ENCODE measurements around the gene ATP8B4.

The ATP8B4 gene

DNA sequence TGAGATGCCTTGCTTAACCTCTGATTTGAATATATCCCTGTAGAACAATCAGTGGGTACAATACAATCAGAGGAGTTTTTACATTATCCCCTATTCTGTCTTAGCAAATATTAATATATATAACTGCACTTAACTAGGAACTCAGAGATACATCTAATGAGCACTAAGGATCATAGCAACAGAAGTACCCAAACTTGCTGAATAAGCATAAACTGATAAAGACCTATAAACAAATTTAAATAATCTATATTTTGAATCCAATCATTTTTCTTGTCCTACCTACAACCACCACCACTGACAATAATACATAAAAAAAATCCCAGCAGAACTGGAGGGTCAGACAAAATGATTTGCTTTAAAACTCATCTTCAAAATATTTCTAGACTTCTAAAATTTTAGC lies 106.2 kb downstream of the ATP8B4 start:
- DNase-seq (ENCODE audit: insufficient read length, low spot score) (no peak), FAIRE-seq (no peak)
- no peak for TF ChIP-seq POU2F2 (IDR thresholded peaks at IDR 0.05; ENCODE audit: low read depth, low read length)
- TF ChIP-seq PAX5 (IDR thresholded peaks at IDR 0.05; ENCODE audit: insufficient read depth, low read length, severe bottlenecking): no peak
- no peak for TF ChIP-seq POLR2A (IDR thresholded peaks at IDR 0.05; ENCODE audit: low read depth, low read length)
- no peak for TF ChIP-seq SPI1 (IDR thresholded peaks at IDR 0.05; ENCODE audit: low read depth, low read length)

DNA sequence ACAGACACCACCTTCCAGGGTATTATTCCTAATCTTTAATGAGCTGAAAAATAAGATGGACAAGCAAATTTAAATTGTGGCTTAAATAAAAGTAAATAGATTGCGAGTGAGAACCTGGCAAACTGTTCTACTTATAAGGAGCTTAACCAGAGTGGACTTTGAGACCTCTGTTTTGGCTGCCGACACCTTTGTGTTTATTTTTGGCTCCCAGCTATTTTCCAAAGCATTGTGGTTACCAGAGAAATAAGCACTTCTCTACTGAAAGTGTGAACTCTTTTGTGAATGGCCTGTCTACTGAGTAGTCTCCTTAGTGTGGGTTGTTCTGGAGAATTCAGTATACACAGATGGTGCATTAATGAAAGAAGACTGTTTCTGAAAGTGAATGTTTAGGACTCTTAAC lies 109.4 kb downstream of the ATP8B4 start:
- TF ChIP-seq POLR2A (IDR thresholded peaks at IDR 0.05; ENCODE audit: low read depth, low read length) (no peak), SPI1 (IDR thresholded peaks at IDR 0.05; ENCODE audit: low read depth, low read length) (no peak), TAF1 (IDR thresholded peaks at IDR 0.05; ENCODE audit: low read depth, low read length) (no peak), POU2F2 (IDR thresholded peaks at IDR 0.05; ENCODE audit: low read depth, low read length) (no peak), PAX5 (IDR thresholded peaks at IDR 0.05; ENCODE audit: insufficient read depth, low read length, severe bottlenecking) (no peak), POLR2AphosphoS5 (IDR thresholded peaks at IDR 0.05; ENCODE audit: low read depth, low read length) (no peak)
- FAIRE-seq (no peak), DNase-seq (ENCODE audit: insufficient read length, low spot score) (no peak)

DNA sequence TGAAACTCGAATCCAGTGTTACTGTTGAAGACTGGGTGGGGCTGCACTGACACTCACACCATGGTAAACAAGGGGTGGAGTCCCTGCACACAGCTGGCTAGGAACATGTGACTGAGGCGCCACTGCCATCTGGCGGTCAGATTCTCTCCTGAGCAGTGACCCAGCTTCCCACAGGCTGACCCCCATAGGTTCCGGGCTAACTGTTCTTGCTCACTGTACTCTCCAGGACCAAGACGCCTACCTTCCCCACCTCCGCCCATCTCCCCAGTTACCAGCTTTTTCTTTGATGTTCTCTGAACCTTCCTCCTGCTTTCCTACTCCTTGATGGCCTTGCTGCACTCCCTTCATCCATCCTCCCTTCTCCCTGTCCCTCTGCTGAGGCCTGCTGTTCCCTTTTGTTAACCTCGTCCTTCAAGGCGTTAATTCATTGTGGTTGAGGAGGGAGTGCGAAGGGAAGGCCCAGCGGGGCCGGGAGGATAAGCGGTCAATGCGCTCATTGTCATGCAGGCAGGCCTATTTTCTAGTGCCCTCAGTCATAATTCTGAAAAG lies 115.2 kb downstream of the ATP8B4 start:
- peak; percentile 28 for DNase-seq (ENCODE audit: insufficient read length, low spot score)
- TF ChIP-seq TAF1 (IDR thresholded peaks at IDR 0.05; ENCODE audit: low read depth, low read length) (no peak), POLR2A (IDR thresholded peaks at IDR 0.05; ENCODE audit: low read depth, low read length) (no peak), SPI1 (IDR thresholded peaks at IDR 0.05; ENCODE audit: low read depth, low read length) (no peak), POLR2AphosphoS5 (IDR thresholded peaks at IDR 0.05; ENCODE audit: low read depth, low read length) (no peak), POU2F2 (IDR thresholded peaks at IDR 0.05; ENCODE audit: low read depth, low read length) (no peak), PAX5 (IDR thresholded peaks at IDR 0.05; ENCODE audit: insufficient read depth, low read length, severe bottlenecking) (no peak)
- peak; percentile 93 for FAIRE-seq

DNA sequence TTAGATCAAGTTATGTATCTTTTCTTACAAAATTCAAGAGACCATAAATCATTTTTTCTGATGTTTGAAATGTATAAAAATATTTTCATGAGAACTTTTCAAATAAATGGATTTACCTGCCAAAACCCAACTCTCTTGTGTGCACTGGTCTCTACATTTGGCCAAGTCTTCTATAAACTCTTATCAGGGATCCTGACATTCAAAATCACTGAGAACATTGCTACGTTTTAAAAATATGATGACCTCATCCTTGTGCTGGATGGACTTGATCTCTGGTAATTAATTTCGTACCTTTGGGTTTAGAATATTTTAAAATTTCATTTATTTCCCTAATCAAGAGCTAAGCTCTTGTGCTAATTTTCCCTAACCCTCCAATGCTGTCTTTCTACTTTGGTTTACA lies 127.4 kb downstream of the ATP8B4 start:
- TF ChIP-seq TAF1 (IDR thresholded peaks at IDR 0.05; ENCODE audit: low read depth, low read length): no peak
- DNase-seq (ENCODE audit: insufficient read length, low spot score): no peak
- no peak for FAIRE-seq

DNA sequence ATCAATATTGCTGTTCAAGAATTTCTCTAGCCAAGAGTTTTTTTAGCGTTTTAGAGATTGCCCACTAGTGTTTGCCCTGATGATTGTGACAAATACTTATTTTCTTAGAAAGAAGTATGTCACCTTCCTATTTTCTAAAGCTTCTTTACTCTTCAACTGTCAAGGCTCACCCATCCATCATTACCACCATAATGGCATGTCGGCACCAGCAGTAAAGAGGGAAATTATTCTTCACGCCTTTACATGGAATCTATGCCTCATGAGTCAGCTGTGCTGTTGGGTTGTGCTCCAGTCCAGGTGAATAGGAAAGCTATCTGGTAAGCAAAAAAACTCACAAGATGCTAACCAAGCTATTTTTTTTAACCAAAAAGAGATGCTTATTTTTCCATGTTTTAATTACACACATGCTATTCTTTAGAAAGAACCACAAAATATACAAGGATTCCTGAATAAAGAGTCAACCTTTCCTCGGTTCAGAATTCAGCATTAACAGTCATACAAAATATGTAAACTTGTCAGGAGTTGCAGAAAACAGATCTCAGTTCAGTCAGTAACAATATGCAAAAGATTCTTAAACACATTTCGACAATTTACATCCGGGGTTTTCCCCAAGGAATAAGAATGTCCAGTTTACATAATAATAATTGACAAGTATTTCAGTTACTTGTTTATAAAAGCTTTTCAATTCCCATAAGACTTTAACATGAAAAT lies 128.0 kb downstream of the ATP8B4 start:
- TF ChIP-seq SPI1 (IDR thresholded peaks at IDR 0.05; ENCODE audit: low read depth, low read length) (no peak), POU2F2 (IDR thresholded peaks at IDR 0.05; ENCODE audit: low read depth, low read length) (no peak), PAX5 (IDR thresholded peaks at IDR 0.05; ENCODE audit: insufficient read depth, low read length, severe bottlenecking) (no peak), TAF1 (IDR thresholded peaks at IDR 0.05; ENCODE audit: low read depth, low read length) (no peak), POLR2A (IDR thresholded peaks at IDR 0.05; ENCODE audit: low read depth, low read length) (no peak), POLR2AphosphoS5 (IDR thresholded peaks at IDR 0.05; ENCODE audit: low read depth, low read length) (no peak)

DNA sequence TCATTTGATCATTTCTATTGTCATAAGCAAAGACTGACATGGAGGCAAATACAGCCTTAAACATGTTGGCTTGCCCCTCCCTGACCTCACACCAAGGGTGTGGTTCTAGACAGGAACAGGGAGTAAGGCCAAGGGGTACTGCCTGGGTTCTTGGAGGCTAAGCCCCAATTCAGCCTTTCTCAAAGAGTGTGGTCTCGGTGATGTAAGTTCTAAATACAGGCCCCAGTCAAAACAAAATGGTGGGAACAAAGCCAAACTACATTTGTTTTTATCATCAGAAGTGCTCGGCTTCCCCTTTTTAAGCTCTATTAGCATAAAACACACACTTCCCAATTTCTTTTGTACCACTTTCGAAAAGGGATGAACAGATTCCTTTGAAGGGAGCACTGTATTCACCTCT lies 129.5 kb downstream of the ATP8B4 start:
- no peak for DNase-seq (ENCODE audit: insufficient read length, low spot score)
- no peak for TF ChIP-seq PAX5 (IDR thresholded peaks at IDR 0.05; ENCODE audit: insufficient read depth, low read length, severe bottlenecking)
- no peak for TF ChIP-seq POLR2A (IDR thresholded peaks at IDR 0.05; ENCODE audit: low read depth, low read length)
- TF ChIP-seq POLR2AphosphoS5 (IDR thresholded peaks at IDR 0.05; ENCODE audit: low read depth, low read length): no peak
- TF ChIP-seq TAF1 (IDR thresholded peaks at IDR 0.05; ENCODE audit: low read depth, low read length): no peak
- TF ChIP-seq POU2F2 (IDR thresholded peaks at IDR 0.05; ENCODE audit: low read depth, low read length): no peak
- TF ChIP-seq SPI1 (IDR thresholded peaks at IDR 0.05; ENCODE audit: low read depth, low read length): no peak
- FAIRE-seq: no peak

More for the DNA sequence above, 128.0 kb downstream of the ATP8B4 start:
- FAIRE-seq: no peak
- DNase-seq (ENCODE audit: insufficient read length, low spot score): no peak

DNA sequence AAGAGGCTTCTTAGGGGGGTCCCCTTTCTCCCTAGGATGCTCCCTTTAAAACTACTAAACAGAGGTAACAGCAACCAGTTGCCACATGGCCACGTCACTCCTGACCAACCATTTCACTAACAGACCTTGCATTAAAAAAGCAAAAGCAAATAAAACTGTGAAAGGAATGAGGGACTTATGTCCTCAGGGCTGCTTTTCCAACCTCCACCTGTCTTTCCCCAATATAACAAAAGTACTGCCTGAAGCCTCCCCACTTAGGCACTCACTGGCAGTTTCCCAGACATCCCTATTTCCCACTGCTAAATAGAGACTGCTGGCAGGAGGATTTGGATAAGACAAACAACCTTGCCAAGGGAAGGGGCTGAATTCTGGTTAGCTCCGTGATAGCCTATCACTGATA lies 130.3 kb downstream of the ATP8B4 start:
- TF ChIP-seq POU2F2 (IDR thresholded peaks at IDR 0.05; ENCODE audit: low read depth, low read length): no peak
- TF ChIP-seq TAF1 (IDR thresholded peaks at IDR 0.05; ENCODE audit: low read depth, low read length): no peak
- TF ChIP-seq POLR2A (IDR thresholded peaks at IDR 0.05; ENCODE audit: low read depth, low read length): no peak
- no peak for DNase-seq (ENCODE audit: insufficient read length, low spot score)
- no peak for FAIRE-seq

DNA sequence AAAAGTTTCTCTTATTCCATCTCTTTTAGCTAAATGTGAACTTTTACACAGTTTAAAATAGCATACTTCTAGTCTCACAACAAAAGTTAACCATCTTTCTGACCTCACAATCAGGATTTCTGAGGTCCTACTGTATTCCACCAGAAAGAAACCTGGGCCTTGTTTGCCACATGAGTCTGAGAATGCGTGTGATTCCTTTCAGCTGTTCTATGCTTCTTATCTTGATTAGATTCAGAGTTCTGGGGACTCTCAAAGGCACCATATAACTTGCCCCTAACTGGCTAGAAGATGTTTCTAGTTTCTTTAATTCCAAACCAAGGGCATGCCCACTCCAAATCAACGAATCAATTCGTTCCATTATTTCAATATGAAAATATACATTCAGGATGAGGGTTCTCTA lies 131.1 kb downstream of the ATP8B4 start:
- DNase-seq (ENCODE audit: insufficient read length, low spot score) (no peak), FAIRE-seq (no peak)
- no peak for TF ChIP-seq SPI1 (IDR thresholded peaks at IDR 0.05; ENCODE audit: low read depth, low read length)
- no peak for TF ChIP-seq POU2F2 (IDR thresholded peaks at IDR 0.05; ENCODE audit: low read depth, low read length)
- TF ChIP-seq PAX5 (IDR thresholded peaks at IDR 0.05; ENCODE audit: insufficient read depth, low read length, severe bottlenecking): no peak
- TF ChIP-seq POLR2A (IDR thresholded peaks at IDR 0.05; ENCODE audit: low read depth, low read length): no peak

DNA sequence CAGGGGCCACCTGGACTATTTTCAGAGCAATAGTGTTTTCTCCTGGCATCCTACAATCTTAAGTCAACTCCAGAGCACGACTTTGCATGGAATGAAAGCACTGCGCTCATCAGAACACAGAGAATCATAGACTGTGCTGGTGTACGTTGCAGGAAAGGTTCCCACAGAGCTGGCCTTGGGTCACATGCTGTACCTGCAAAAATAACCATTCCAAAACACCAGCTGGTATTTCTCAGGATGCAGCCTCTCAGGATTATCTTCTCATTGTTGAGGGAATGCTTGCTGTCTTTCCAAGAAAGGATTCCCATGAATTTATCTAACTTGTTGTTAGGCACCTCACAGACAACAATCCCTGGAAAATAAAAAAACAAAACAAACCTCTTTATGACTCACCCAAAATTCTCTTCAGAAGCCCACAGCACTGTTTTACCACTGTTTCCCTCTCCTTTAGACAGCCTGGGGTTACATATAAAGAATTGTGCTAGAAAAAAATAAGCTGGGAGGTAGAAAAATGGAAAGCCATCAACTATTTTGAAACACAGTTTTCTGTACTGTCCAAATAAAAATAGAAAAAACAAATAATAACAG lies 131.7 kb downstream of the ATP8B4 start:
- TF ChIP-seq POLR2A (IDR thresholded peaks at IDR 0.05; ENCODE audit: low read depth, low read length) (no peak), PAX5 (IDR thresholded peaks at IDR 0.05; ENCODE audit: insufficient read depth, low read length, severe bottlenecking) (no peak), TAF1 (IDR thresholded peaks at IDR 0.05; ENCODE audit: low read depth, low read length) (no peak), SPI1 (IDR thresholded peaks at IDR 0.05; ENCODE audit: low read depth, low read length) (no peak), POLR2AphosphoS5 (IDR thresholded peaks at IDR 0.05; ENCODE audit: low read depth, low read length) (no peak), POU2F2 (IDR thresholded peaks at IDR 0.05; ENCODE audit: low read depth, low read length) (no peak)
- no peak for DNase-seq (ENCODE audit: insufficient read length, low spot score)
- FAIRE-seq: no peak

DNA sequence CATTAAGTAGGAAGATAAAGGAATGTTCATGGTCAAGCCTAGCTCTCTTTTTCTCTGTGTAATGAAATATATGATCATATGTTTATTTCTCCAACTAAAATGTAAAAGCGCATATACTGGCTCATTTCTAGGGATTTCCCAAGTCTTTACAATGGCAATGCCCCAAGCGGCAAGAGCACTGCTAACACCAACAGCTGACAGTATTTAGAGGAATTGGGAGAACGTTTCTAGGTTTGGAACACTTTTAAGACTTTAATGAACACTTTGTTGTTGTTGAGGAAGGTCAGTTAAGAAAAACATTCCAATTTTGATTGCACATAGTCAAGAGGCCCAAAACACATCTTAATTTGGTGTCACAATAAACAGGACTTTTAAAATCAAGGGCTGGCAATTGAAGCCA lies 132.7 kb downstream of the ATP8B4 start:
- FAIRE-seq: no peak
- DNase-seq (ENCODE audit: insufficient read length, low spot score): no peak
- TF ChIP-seq SPI1 (IDR thresholded peaks at IDR 0.05; ENCODE audit: low read depth, low read length): no peak
- TF ChIP-seq TAF1 (IDR thresholded peaks at IDR 0.05; ENCODE audit: low read depth, low read length): no peak
- TF ChIP-seq POLR2A (IDR thresholded peaks at IDR 0.05; ENCODE audit: low read depth, low read length): no peak
- TF ChIP-seq POU2F2 (IDR thresholded peaks at IDR 0.05; ENCODE audit: low read depth, low read length): no peak
- TF ChIP-seq POLR2AphosphoS5 (IDR thresholded peaks at IDR 0.05; ENCODE audit: low read depth, low read length): no peak
- TF ChIP-seq PAX5 (IDR thresholded peaks at IDR 0.05; ENCODE audit: insufficient read depth, low read length, severe bottlenecking): no peak
